Measurements from ENCODE around the gene OR52L1. TPM values are rescaled to one million over a fixed set of nuclear protein-coding genes. Genes with fewer than 3 reads are reported as not detected.

OR52L1 gene
- polyA plus RNA-seq, 1 experiment, result not detected

DNA sequence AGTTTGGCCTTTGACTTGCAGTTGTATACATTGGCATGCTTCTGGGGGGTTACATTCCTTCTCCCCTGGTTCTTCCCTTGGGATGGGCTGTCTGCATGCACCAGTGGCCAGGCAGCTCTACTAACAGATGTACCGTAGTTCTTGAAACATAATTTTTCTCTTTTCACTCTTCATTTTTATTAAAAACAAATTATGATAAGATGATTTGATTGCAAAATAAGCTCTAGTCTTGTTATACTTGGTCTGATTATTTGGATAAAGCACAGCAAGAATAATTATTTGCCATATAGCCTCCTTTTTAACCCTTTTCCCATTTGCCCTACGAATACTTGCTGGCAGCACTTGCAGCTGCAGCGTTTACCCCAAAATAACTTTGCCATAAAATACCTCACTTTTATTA, 31.2 kb downstream of the OR52L1 start:
- Histone ChIP-seq H3K9me3 (ENCODE audit: control insufficient read depth, insufficient read depth, low read length) (peaks cover 9% of the 10 kb centered on the region), H3K27me3 (ENCODE audit: control insufficient read depth, insufficient read depth, low read length) (no peaks in the 10 kb centered on the region), H3K27ac (ENCODE audit: low read depth, low read length) (no peak overlapping the region), H3K4me3 (ENCODE audit: low read depth, low read length) (no peak overlapping the region)
- ChIA-PET CTCF (no interaction called here), POLR2A (no interaction called here)
- TF ChIP-seq, protein P1, sequence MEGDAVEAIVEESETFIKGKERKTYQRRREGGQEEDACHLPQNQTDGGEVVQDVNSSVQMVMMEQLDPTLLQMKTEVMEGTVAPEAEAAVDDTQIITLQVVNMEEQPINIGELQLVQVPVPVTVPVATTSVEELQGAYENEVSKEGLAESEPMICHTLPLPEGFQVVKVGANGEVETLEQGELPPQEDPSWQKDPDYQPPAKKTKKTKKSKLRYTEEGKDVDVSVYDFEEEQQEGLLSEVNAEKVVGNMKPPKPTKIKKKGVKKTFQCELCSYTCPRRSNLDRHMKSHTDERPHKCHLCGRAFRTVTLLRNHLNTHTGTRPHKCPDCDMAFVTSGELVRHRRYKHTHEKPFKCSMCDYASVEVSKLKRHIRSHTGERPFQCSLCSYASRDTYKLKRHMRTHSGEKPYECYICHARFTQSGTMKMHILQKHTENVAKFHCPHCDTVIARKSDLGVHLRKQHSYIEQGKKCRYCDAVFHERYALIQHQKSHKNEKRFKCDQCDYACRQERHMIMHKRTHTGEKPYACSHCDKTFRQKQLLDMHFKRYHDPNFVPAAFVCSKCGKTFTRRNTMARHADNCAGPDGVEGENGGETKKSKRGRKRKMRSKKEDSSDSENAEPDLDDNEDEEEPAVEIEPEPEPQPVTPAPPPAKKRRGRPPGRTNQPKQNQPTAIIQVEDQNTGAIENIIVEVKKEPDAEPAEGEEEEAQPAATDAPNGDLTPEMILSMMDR (IDR thresholded peaks at IDR 0.05; ENCODE audit: low read depth, low read length), result no peak
- DNase-seq (ENCODE audit: low read depth, low spot score), result no peak

DNA sequence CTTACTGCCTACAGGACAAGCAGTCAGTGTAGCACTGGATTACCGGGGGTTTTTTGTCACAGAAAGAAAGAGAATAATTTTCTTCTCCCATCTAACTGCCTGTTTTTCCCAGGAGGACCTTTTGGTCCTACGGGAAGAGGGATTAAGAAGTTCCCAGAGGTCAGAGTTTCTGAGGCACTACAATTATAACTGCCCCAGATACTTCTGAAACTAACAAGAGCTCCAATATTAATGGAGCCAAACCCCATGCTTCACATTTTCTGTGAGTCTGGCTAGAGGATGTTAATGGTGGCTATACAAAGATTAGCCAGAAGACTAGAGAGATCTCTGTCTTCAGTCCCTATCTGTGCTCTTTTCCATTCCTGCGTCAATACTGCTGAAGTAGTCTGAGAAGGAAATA, 44.8 kb downstream of the OR52L1 start, which contains the start of gene OR56A3:
TSS of gene OR56A3 (plus strand) at position 301 of the 400 bp plus-strand sequence. CDS start 5,096 bp downstream, outside the sequence.
- H3K27me3 ChIP-seq (ENCODE audit: control insufficient read depth, insufficient read depth, low read length), result no peaks in the 10 kb centered on the region
- no peak within 1 kb of the TSS for H3K27ac ChIP-seq (ENCODE audit: low read depth, low read length)
- TF ChIP-seq, protein P1 (IDR thresholded peaks at IDR 0.05; ENCODE audit: low read depth, low read length), result no peak
- H3K4me3 ChIP-seq (ENCODE audit: low read depth, low read length), result no peak within 1 kb of the TSS
- ChIA-PET POLR2A (no interaction called here), CTCF (no interaction called here)
- DNase-seq (ENCODE audit: low read depth, low spot score), result no peak
- H3K9me3 ChIP-seq (ENCODE audit: control insufficient read depth, insufficient read depth, low read length), result peaks cover 26% of the 10 kb centered on the region

DNA sequence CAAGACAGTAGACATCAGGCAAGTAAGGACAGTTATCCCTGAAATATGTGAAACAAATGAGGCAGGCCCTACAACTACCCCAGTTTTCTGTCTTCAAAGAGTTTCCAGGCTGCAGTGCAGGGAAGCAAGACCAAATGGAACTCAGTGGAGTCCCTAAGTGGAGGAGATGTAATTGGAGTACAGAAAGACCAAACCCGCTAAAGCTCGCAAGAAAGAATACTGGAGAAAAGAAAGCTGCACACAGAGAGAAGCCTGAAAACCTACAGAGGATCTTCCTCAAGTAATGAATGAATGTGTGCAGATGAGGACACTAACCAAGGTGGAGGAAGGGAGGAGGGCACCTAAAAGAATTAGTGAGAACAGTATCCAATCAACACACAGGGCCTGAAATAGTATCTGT, 46.0 kb downstream of the OR52L1 start:
- no peaks in the 10 kb centered on the region for H3K27me3 ChIP-seq (ENCODE audit: control insufficient read depth, insufficient read depth, low read length)
- no peak for DNase-seq (ENCODE audit: low read depth, low spot score)
- POLR2A ChIA-PET, result no interaction called here
- peaks cover 32% of the 10 kb centered on the region for H3K9me3 ChIP-seq (ENCODE audit: control insufficient read depth, insufficient read depth, low read length)
- TF ChIP-seq, protein P1 (IDR thresholded peaks at IDR 0.05; ENCODE audit: low read depth, low read length), result no peak
- H3K27ac ChIP-seq (ENCODE audit: low read depth, low read length), result no peak overlapping the region
- no peak overlapping the region for H3K4me3 ChIP-seq (ENCODE audit: low read depth, low read length)
- CTCF ChIA-PET, result no interaction called here

DNA sequence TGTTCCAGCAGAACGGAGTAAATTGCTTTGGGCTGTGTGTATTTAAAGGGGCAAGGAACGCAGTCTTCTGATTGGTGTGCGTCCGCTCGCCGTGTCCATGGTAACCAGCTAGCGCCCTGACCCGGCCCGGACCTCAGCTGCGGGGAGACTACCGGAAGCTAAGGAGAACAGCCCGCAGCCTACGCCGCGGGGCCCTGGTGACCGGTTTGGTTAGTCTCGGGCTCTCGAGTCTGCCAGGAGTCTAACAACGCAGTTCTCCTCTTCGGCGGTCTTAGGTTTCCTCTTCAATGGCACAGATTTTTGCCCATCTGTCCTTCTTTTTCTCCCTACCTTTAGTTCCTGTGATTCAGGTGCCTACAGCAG, 48.2 kb downstream of the OR52L1 start:
- CTCF ChIA-PET, result no interaction called here
- TF ChIP-seq, protein P1 (IDR thresholded peaks at IDR 0.05; ENCODE audit: low read depth, low read length), result no peak
- peaks cover 39% of the 10 kb centered on the region for H3K9me3 ChIP-seq (ENCODE audit: control insufficient read depth, insufficient read depth, low read length)
- POLR2A ChIA-PET, result no interaction called here
- no peak overlapping the region for H3K27ac ChIP-seq (ENCODE audit: low read depth, low read length)
- no peaks in the 10 kb centered on the region for H3K27me3 ChIP-seq (ENCODE audit: control insufficient read depth, insufficient read depth, low read length)
- H3K4me3 ChIP-seq (ENCODE audit: low read depth, low read length), result no peak overlapping the region
- no peak for DNase-seq (ENCODE audit: low read depth, low spot score)

DNA sequence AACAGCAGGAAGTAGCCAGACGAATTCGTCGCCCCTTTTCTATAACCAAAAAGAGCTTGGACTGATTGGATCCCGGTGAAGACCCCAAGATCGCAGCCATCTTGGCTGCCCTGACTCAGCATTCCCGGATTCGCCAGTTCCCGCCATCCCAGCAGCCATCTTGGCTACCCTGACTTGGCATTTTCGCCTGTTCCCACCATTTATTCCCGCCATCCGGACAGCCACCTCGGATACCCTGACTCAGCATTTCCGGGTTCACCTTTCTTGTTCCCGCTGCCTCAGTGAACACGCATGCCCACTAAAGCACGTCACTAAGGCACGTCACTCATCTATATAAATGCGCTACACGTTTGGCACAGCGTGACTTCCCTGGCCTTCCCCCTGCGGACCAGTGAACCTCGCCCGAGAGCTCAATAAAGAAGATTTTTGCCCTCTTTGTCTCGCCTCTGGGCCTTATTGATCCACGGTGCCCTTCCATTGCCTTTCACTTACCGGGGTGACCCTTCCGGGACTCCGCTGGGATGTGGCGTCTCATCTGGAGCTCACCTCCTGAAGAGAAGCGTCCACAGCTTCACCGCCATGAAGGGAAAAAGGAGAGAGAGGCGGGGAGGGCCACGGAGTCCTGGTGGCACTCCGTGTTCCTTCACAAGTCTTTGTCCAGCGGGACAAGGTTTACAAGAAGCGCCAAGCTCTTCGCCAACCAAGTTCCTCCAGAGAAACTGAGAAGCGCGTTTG, 48.8 kb downstream of the OR52L1 start:
- DNase-seq (ENCODE audit: low read depth, low spot score), result no peak
- Histone ChIP-seq H3K27ac (ENCODE audit: low read depth, low read length) (no peak overlapping the region), H3K4me3 (ENCODE audit: low read depth, low read length) (no peak overlapping the region), H3K27me3 (ENCODE audit: control insufficient read depth, insufficient read depth, low read length) (no peaks in the 10 kb centered on the region), H3K9me3 (ENCODE audit: control insufficient read depth, insufficient read depth, low read length) (peaks cover 44% of the 10 kb centered on the region)
- TF ChIP-seq, protein P1 (IDR thresholded peaks at IDR 0.05; ENCODE audit: low read depth, low read length), result no peak
- CTCF ChIA-PET, result no interaction called here
- POLR2A ChIA-PET, result no interaction called here

Small RNA genes lying within 50 kb of the gene (small RNA-seq; reads per million reads assigned to genes)
- not detected for gene RNA5SP329 (ENCODE audit: insufficient read length, low read depth)

Other genes with a start within 250 kb of the OR52L1 start
- not detected in 2 replicates for gene OR52N4, start 232.7 kb downstream of the OR52L1 start, polyA plus RNA-seq (2011; rRNA removed)
- gene OR52N5, start 203.6 kb downstream of the OR52L1 start, polyA plus RNA-seq (2011; rRNA removed), result not detected in 2 replicates
- gene OR52N1, start 195.7 kb downstream of the OR52L1 start, polyA plus RNA-seq (2011; rRNA removed), result not detected in 2 replicates
- not detected in 2 replicates for gene OR52N2, start 178.1 kb downstream of the OR52L1 start, polyA plus RNA-seq (2011; rRNA removed)
- gene OR52E6, start 145.1 kb downstream of the OR52L1 start, polyA plus RNA-seq (2011; rRNA removed), result not detected in 2 replicates
- not detected in 2 replicates for gene OR52E8, start 129.3 kb downstream of the OR52L1 start, polyA plus RNA-seq (2011; rRNA removed)
- gene OR52E4, start 106.4 kb downstream of the OR52L1 start, polyA plus RNA-seq (2011; rRNA removed), result not detected in 2 replicates
- gene OR52E5, start 93.8 kb downstream of the OR52L1 start, polyA plus RNA-seq (2011; rRNA removed), result not detected in 2 replicates
- not detected in 2 replicates for gene OR56A3, start 44.7 kb downstream of the OR52L1 start, polyA plus RNA-seq (2011; rRNA removed)
- not detected in 2 replicates for gene OR56A5, start 18.5 kb downstream of the OR52L1 start, polyA plus RNA-seq (2011; rRNA removed)
- not detected in 2 replicates for gene OR56A4, start 20.0 kb upstream of the OR52L1 start, polyA plus RNA-seq (2011; rRNA removed)
- not detected in 2 replicates for gene OR56A1, start 43.8 kb upstream of the OR52L1 start, polyA plus RNA-seq (2011; rRNA removed)
- gene OR56B4, start 120.7 kb upstream of the OR52L1 start, polyA plus RNA-seq (2011; rRNA removed), result not detected in 2 replicates
- gene OR52B2, start 183.3 kb upstream of the OR52L1 start, polyA plus RNA-seq (2011; rRNA removed), result not detected in 2 replicates
- not detected in 2 replicates for gene OR52W1, start 212.2 kb upstream of the OR52L1 start, polyA plus RNA-seq (2011; rRNA removed)
- gene C11orf42, start 218.6 kb upstream of the OR52L1 start, polyA plus RNA-seq (2011; rRNA removed), result not detected in 2 replicates
- gene FHIP1B, start 247.7 kb upstream of the OR52L1 start, polyA plus RNA-seq (2011; rRNA removed), result 18.9 and 19.8 TPM in 2 replicates

All from AG04450 (cell line).